GM12872 (cell line): Measurements from ENCODE around the gene XXYLT1.

Source experiments
- CTCF ChIP-seq: IDR thresholded peaks from 3 replicates; pipeline ENCODE4 v1.5.1; 2011; ENCODE audit warnings: low read depth, mild to moderate bottlenecking, low read length, moderate library complexity; ENCODE audit not compliant: insufficient read depth

Gene XXYLT1

GRCh38 chr3:195247863-195248189, 23.1 kb downstream of the XXYLT1 start:
- TF ChIP-seq CTCF: no peak

DNA sequence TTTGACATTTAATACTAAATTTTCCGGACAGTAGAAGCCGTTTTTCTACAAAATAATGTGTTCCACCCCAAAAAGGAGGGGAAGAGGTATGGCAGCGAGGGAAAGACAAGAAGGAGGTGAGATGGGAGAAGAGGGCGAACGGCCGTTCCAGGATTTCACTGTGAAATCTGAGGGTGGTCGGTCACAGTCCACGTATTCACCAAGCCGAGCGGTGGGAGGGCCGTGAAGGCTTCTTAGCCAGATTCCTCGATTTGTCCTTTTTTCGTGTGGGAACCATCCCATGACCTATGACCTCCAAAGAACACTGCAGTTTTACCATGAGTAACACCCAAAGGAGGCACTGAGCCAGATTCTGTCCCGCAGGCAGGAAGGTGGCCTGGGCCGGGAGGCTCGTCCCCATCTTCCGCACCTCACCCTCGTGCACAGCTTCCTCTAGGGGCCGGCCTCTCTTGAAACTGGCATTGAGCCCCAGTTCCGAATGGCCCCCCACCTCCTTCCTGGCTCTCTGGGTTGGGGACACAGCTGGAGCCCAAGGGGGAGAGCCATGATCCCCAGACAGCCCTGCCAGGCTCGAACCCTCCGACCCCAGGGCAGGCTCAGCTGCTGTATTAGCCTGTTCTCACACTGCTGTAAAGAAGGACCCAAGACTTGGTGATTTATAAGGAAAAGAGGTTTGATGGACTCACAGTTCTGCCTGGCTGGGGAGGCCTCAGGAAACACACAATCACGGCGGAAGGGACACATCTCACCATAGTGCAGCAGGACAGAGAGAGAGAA, 23.7 kb downstream of the XXYLT1 start:
- no peak for TF ChIP-seq CTCF

DNA sequence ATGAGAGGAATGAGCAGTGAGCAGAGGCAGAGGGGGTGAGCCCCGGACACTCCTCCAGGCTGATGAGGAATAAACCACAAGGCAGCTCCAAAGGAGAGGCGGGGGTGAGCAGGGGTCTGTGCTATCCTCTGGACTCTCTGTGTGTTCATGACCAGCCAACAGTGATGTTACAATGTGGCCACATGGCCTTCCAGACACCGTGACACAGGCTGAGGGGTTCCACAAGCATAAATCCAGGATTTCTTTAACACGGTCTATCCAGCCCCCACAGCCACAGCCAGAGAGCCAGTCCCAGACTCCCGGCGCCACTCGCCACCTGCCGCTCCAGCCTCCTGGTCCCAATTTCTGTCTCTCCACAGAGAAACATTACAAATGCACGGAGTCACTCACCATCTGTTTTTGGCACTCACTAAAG, 24.4 kb downstream of the XXYLT1 start:
- TF ChIP-seq CTCF: no peak

- TF ChIP-seq CTCF: no peak
Measured at GRCh38 chr3:195245531-195245951, 25.4 kb downstream of the XXYLT1 start.

- no peak for TF ChIP-seq CTCF
Measured at GRCh38 chr3:195241592-195242355, 29.2 kb downstream of the XXYLT1 start.

GRCh38 chr3:195240939-195241338, 30.0 kb downstream of the XXYLT1 start:
- TF ChIP-seq CTCF: no peak

GRCh38 chr3:195240171-195240701, 30.7 kb downstream of the XXYLT1 start:
- no peak for TF ChIP-seq CTCF
